OCI-LY1 (cell line): ENCODE results near the gene ZNF263.

Experiments
- EZH2 ChIP-seq: fragments of 200-600 bp; sonication (generic), shearing (Covaris generic); IDR thresholded peaks from 2 replicates; pipeline ENCODE4 v1.8.0; 2017; ENCODE audit warnings: borderline replicate concordance, mixed run types, mild to moderate bottlenecking, antibody characterized with exemption, low read length, moderate library complexity, mixed read lengths
- TF ChIP-seq, protein P1 (sequence below): fragments of 200-600 bp; sonication (generic), shearing (Covaris generic); IDR thresholded peaks from 2 replicates; pipeline ENCODE4 v1.5.1; 2017; ENCODE audit warnings: mild to moderate bottlenecking, antibody characterized with exemption, low read length, moderate library complexity, mixed read lengths

GRCh38 chr16:3305109-3306068, 22.1 kb downstream of the ZNF263 start, which contains the start of the genes TIGD7 and ZNF75A:
- TF ChIP-seq, protein P1, sequence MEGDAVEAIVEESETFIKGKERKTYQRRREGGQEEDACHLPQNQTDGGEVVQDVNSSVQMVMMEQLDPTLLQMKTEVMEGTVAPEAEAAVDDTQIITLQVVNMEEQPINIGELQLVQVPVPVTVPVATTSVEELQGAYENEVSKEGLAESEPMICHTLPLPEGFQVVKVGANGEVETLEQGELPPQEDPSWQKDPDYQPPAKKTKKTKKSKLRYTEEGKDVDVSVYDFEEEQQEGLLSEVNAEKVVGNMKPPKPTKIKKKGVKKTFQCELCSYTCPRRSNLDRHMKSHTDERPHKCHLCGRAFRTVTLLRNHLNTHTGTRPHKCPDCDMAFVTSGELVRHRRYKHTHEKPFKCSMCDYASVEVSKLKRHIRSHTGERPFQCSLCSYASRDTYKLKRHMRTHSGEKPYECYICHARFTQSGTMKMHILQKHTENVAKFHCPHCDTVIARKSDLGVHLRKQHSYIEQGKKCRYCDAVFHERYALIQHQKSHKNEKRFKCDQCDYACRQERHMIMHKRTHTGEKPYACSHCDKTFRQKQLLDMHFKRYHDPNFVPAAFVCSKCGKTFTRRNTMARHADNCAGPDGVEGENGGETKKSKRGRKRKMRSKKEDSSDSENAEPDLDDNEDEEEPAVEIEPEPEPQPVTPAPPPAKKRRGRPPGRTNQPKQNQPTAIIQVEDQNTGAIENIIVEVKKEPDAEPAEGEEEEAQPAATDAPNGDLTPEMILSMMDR = 0 out of 2 replicates have a peak, but pooled peaks have one; percentile 14
- TF ChIP-seq EZH2 = no peak
